HG03378 (cell line): ENCODE measurements around the gene DPH1.
"Not testable (repeated sequence)": the region's sequence is repeated elsewhere in the genome, so short reads cannot be mapped to it uniquely, and the experiment has no call there.

Source experiments
- ATAC-seq: cut with Tn5 transposase; IDR thresholded peaks from one replicate; pipeline ENCODE4 v1.9.1; 2021; ENCODE audit warnings: mild to moderate bottlenecking, moderate library complexity; ENCODE audit not compliant: unreplicated experiment

Gene DPH1

GRCh38 chr17:2008332-2009126, 21.4 kb upstream of the DPH1 start:
- ATAC-seq, result no peak

- no peak for ATAC-seq
Measured at GRCh38 chr17:2009737-2010136, 20.2 kb upstream of the DPH1 start.

GRCh38 chr17:2011411-2012371, 18.3 kb upstream of the DPH1 start:
- ATAC-seq, result no peak

- ATAC-seq, result no peak
Measured at GRCh38 chr17:2012499-2012898, 17.5 kb upstream of the DPH1 start.

DNA sequence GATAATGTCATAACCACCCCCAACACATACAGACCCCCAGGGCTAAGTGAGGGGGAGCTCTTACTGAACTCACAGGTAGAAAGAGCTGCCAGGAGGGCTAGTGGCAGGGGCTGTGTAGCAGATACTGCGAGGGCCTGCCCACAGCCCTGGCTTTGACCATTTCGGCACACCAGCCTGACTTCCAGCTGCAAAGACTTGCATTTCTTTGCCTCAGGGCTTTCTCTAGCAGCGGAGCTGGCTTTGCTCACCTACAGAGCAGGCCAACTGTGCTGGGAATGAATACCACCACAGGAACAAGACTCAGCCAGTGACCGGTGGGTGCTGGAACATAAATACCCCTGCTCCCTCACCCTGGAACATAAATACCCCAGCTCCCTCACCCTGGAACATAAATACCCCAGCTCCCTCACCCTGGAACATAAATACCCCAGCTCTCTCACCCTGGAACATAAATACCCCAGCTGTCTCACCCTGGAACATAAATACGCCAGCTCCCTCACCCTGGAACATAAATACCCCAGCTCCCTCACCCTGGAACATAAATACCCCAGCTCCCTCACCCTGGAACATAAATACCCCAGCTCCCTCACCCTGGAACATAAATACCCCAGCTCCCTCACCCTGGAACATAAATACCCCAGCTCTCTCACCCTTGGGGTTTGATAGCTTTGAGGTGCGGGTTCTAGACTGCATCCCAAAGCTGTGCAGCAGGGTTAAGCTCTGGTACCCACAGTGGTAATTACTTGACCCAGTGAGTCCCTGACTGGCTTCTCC, 16.5 kb upstream of the DPH1 start:
- not testable (repeated sequence) for ATAC-seq

DNA sequence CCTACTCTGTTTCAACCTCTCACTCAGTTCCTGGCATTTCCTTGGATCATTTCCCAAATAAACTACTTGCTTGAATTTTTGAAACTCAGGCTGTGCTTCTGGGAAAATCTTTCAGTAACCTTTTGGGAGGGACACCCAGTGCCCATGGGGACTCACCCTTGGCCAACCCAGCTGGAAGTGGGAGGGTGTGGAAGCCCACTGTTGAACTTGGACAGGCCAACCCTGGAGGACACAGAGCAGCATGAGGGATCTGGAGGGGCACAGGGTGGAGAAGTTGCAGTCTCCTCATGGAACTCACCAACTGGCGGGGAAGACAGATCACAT, 16.0 kb upstream of the DPH1 start:
- ATAC-seq, result no peak

DNA sequence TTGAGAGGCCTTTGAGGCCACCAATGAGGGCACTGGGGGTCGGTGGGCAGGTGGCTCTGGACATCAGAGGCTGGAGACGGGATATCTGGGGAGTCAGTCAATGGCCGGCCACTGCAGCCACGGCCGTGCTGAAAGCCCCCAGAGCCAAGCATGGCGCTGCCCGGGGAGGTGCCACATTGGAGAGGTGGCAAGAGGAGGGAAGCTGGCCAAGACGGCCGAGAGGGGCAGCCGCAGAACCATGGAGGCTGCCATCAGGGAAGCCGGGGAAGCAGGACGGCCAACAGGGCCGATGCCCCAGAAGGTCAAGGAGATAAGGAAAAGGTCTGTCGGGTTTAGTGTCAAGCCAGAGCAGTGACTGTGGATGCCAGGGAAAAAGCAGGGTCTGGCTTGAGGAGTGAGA, 14.6 kb upstream of the DPH1 start:
- no peak for ATAC-seq

DNA sequence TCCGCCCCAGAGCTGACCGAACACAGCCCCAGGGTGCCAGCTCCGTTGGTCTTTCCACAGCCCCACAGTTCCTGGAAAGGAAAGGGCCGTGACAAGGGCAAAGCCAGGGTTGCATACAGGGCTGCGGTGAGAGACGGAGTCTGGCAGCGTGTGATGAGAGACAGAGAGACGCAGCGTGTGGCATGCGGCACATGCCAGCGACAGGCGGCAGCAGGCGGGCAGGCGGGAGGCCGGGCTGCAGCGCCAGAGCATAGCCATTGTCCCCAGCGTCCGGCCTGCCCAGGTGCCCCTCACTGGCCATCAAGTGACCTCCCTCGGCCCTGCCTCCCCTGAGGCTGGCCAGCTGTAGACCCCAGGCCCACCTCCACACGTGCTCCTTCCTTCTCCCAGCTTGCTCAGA, 13.5 kb upstream of the DPH1 start:
- no peak for ATAC-seq

GRCh38 chr17:2017274-2017941, 12.5 kb upstream of the DPH1 start:
- ATAC-seq, result no peak

DNA sequence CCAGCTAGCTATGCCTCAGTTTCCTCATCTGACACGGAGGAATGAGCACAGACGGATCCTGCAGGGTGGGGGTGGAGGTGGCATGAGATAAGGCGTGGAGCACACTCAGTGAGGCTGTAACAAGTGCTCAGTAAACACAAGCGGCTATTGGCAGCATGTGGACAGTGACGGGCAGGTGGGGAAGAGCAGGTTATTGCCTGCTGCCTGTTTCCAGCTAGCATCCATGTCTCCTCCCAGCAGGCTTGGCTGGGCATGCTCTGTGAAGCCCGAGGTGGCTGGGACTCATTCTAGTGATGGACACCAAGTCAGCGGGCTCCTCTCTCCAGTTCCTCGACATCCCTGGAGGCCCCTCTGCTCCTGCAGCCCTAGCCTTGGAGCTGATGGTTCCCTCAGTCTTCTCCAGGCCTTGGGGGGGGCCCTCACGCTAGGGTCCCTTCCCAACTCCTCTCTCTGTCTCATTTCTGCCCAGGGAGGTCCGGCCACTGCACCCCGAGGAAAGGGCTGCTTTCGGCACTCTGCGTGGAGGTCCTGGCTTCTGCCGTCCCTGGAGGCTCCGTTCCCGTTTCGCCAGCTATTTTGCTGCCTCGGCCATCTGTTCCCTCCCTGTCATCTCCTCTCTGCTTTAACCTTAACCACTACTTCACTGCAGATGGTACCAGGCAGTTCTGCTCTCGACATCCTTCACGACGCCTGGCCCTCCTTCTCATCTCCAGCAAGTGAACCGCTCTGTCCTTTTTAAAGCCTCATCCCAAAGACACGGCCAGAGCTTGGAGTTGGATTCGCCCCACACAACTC, 11.0 kb upstream of the DPH1 start:
- no peak for ATAC-seq

- no peak for ATAC-seq
Measured at GRCh38 chr17:2019723-2020122, 10.2 kb upstream of the DPH1 start.

DNA sequence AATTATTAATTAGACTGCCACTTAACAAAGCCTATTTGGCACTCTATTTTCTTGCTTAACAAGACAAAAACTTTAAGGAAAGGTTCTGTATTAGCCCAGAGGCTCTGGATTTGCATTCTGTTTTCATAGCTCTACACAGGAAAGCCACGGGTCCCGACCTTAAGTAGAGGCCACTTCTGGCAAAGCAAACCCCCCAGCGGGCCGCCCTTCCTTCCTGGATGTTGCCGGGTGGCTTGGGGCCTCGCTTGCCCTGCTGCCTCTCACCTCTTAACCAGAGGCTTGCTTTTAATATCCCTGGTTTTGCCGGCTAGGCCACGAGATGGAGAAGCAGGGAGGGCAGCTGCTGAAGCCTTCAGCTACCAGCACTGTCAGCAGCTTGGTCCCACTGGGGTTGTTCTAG, 9.2 kb upstream of the DPH1 start:
- no peak for ATAC-seq

- ATAC-seq, result no peak
Measured at GRCh38 chr17:2022647-2023240, 7.2 kb upstream of the DPH1 start.

- ATAC-seq, result no peak
Measured at GRCh38 chr17:2023256-2023655, 6.7 kb upstream of the DPH1 start.

GRCh38 chr17:2023692-2024571, 6.0 kb upstream of the DPH1 start:
- ATAC-seq, result no peak

- no peak for ATAC-seq
Measured at GRCh38 chr17:2024572-2025219, 5.3 kb upstream of the DPH1 start.

DNA sequence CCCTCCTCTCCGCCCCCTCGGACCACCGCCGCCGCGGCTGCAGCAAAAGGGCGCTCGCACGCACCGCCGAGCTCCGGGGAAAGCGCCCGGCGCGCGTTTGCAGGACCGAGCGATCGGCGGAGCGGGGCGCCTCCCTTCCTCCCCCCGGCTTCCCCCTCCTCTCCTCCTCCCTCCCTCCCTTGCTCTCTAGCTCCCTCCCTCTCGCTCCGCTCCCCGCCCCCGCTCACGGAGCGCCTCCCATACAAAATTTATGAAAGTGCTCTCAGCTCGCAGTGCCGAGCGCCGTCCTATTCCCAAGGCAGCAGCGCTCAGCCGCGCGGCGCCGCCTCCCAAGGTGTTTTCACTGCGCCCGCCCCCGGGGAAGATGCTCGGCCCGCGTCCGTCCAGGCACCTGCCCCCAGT, 4.7 kb upstream of the DPH1 start, which contains the start of gene RTN4RL1:
Gene RTN4RL1 (minus strand): TSS at position 115 of the 402 bp plus-strand sequence. CDS start 469 bp downstream, outside the sequence.
- no peak for ATAC-seq
